HepG2 (cell line): ENCODE results near the gene FUT6. TPM values are rescaled to one million over a fixed set of nuclear protein-coding genes. Genes with fewer than 3 reads are reported as not detected.

Experiments
- ATAC-seq: fragments of 200-7000 bp; cut with Tn5 transposase; 3 replicates; pipeline ENCODE4 v1.9.1; 2020; ENCODE audit warnings: mild to moderate bottlenecking, moderate library complexity
- BruUV-seq: library from RNA; stranded (reverse); fragments of 400-500 nt; replicated peaks from 2 replicates; lab custom pipeline; 2021; lab: Mats Ljungman, UMichigan
- CTCF ChIA-PET: fragments of 300-600 bp; formaldehyde crosslinking; extraction: SDS; loops from one replicate; lab custom pipeline; 2021; ENCODE audit warnings: low total read pairs, inconsistent platforms, low intra/inter-chr PET ratio; lab: Yijun Ruan, JAX
- POLR2A ChIA-PET: fragments of 350-600 bp; sonication (Branson Sonifier 250); formaldehyde crosslinking; loops from one replicate; lab custom pipeline; 2020; ENCODE audit warnings: antibody characterized with exemption, inconsistent platforms; lab: Yijun Ruan, JAX
- DNase-seq: peaks from one replicate; pipeline ENCODE4 v3.0.0-alpha.2; 2015; ENCODE audit warnings: low spot score
- FAIRE-seq: peaks from 3 replicates; lab custom pipeline; 2011; peaks lifted over from hg19 to GRCh38; lab: Jason Lieb, UNC
- H2AFZ ChIP-seq: one replicate; pipeline ENCODE4 v1.6.1; 2011; ENCODE audit warnings: low read length, inconsistent platforms
- H3K27ac ChIP-seq: fragments of 300-600 bp; 3 replicates; pipeline ENCODE4 v1.8.0; 2011; ENCODE audit warnings: mixed run types, mild to moderate bottlenecking, mixed read lengths, low read length, inconsistent platforms; ENCODE audit not compliant: insufficient read depth; ENCODE audit errors: extremely low read length
- H3K27me3 ChIP-seq, 2 experiments: fragments of 200-600 bp in 1 of 2; 2 replicates in 1 of 2; 3 replicates in 1 of 2; pipeline versions ENCODE4 v1.6.0 to v1.8.0; 2011; ENCODE audit warnings: low read length in 2 of 2, mild to moderate bottlenecking in 2 of 2, moderate library complexity in 2 of 2, inconsistent platforms in 1 of 2; ENCODE audit not compliant: insufficient read depth in 2 of 2, control insufficient read depth in 1 of 2
- H3K36me3 ChIP-seq, 2 experiments: fragments of 200-600 bp in 1 of 2; replicated peaks in 1 of 2; 2 replicates in 1 of 2; 3 replicates in 1 of 2; pipeline versions ENCODE4 v1.5.1 to v1.8.0; 2011; ENCODE audit warnings: low read length in 2 of 2, inconsistent platforms in 1 of 2; ENCODE audit not compliant: insufficient read depth in 2 of 2, control insufficient read depth in 1 of 2
- H3K4me1 ChIP-seq: 2 replicates; pipeline ENCODE4 v1.5.1; 2012; ENCODE audit warnings: low read length, inconsistent platforms; ENCODE audit not compliant: insufficient read depth
- H3K4me2 ChIP-seq: 2 replicates; pipeline ENCODE4 v1.6.0; 2011; ENCODE audit warnings: low read depth, low read length, inconsistent platforms
- H3K4me3 ChIP-seq, 3 experiments: fragments of 200-600 bp in 1 of 3; sonication (generic), shearing (Covaris generic) in 1 of 3; replicated peaks in 1 of 3; 2 replicates each; pipeline ENCODE4 v1.5.1; 2011 to 2016; ENCODE audit warnings: low read length in 3 of 3, inconsistent platforms in 2 of 3, low read depth in 2 of 3, mild to moderate bottlenecking in 2 of 3, control low read depth in 1 of 3, mixed read lengths in 1 of 3; ENCODE audit not compliant: insufficient read depth in 1 of 3
- H3K79me2 ChIP-seq: one replicate; pipeline ENCODE4 v1.6.1; 2011; ENCODE audit warnings: low read length, inconsistent platforms; ENCODE audit not compliant: insufficient read depth
- H3K9ac ChIP-seq: 2 replicates; pipeline ENCODE4 v1.6.0; 2011; ENCODE audit warnings: mild to moderate bottlenecking, low read depth, low read length, inconsistent platforms; ENCODE audit not compliant: insufficient read depth
- H3K9me3 ChIP-seq: 2 replicates; pipeline ENCODE4 v1.5.1; 2012; ENCODE audit warnings: mild to moderate bottlenecking, low read length
- H4K20me1 ChIP-seq: 2 replicates; pipeline ENCODE4 v1.6.0; 2011; ENCODE audit warnings: inconsistent platforms, mild to moderate bottlenecking, low read length, moderate library complexity; ENCODE audit not compliant: insufficient read depth
- CHD4 ChIP-seq: fragments of 200-600 bp; sonication (generic); IDR thresholded peaks from 2 replicates; pipeline ENCODE4 v1.7.0; 2017; ENCODE audit warnings: mild to moderate bottlenecking, low read length, borderline replicate concordance
- DNMT1 ChIP-seq: sonication (generic); formaldehyde crosslinking; IDR thresholded peaks from 2 replicates; pipeline ENCODE4 v1.5.1; 2020; ENCODE audit warnings: mild to moderate bottlenecking, missing genetic modification reagents
- MTF1 ChIP-seq: sonication (generic); formaldehyde crosslinking; IDR thresholded peaks from 2 replicates; pipeline ENCODE4 v1.5.0; 2020; ENCODE audit warnings: missing genetic modification reagents
- NAIF1 ChIP-seq: sonication (generic); formaldehyde crosslinking; IDR thresholded peaks from 2 replicates; pipeline ENCODE4 v1.5.0; 2020; ENCODE audit warnings: mild to moderate bottlenecking, missing genetic modification reagents, borderline replicate concordance
- POLR2G ChIP-seq: fragments of 200-400 bp; formaldehyde crosslinking; IDR thresholded peaks from 2 replicates; pipeline ENCODE4 v1.6.1; 2018; ENCODE audit warnings: mild to moderate bottlenecking, low read depth, low read length, moderate library complexity
- RFX5 ChIP-seq: IDR thresholded peaks from 2 replicates; pipeline ENCODE4 v1.6.1; 2011; ENCODE audit warnings: low read depth, low read length, improper control_type of control experiment
- ZBTB25 ChIP-seq: IDR thresholded peaks from 2 replicates; pipeline ENCODE4 v1.6.1; 2018; ENCODE audit warnings: missing genetic modification reagents
- ZNF263 ChIP-seq: sonication (generic); formaldehyde crosslinking; IDR thresholded peaks from 2 replicates; pipeline ENCODE4 v1.4.0; 2020; ENCODE audit warnings: missing genetic modification reagents
- ZNF382 ChIP-seq: sonication (generic); formaldehyde crosslinking; IDR thresholded peaks from 2 replicates; pipeline ENCODE4 v1.5.0; 2020; ENCODE audit warnings: missing genetic modification reagents, mild to moderate bottlenecking, borderline replicate concordance
- ZNF547 ChIP-seq: sonication (generic); formaldehyde crosslinking; IDR thresholded peaks from 2 replicates; pipeline ENCODE4 v1.5.1; 2020; ENCODE audit warnings: mild to moderate bottlenecking, missing genetic modification reagents
- ZNF790 ChIP-seq: sonication (generic); formaldehyde crosslinking; IDR thresholded peaks from 2 replicates; pipeline ENCODE4 v1.8.0; 2022; ENCODE audit warnings: missing genetic modification reagents, mild to moderate bottlenecking, borderline replicate concordance
- WGBS: methylation state at CpG from one replicate; pipeline ENCODE4 v1.1.6; 2017; ENCODE audit warnings: low lambda C conversion rate; 5-methylcytosine and 5-hydroxymethylcytosine counted together
- in situ Hi-C: cut with HindIII; loops from 2 replicates; pipeline ENCODE4 v1.10.0; 2017; ENCODE audit warnings: low pct_unique_long_range_greater_than_20kb; ENCODE audit not compliant: extremely low pct_ligation_motif_present
- intact Hi-C: fragments of 100-400 bp; cut with micrococcal nuclease; formaldehyde crosslinking; loops from one replicate; pipeline ENCODE4 v1.10.0; 2022; ENCODE audit not compliant: unreplicated experiment
- polyA plus RNA-seq, 8 experiments: library from polyadenylated mRNA; depleted of rRNA in 3 of 8; stranded (reverse) in 7 of 8; unstranded in 1 of 8; fragments of >200 nt; fragmentation: Illumina TruSeq in 4 of 8; extraction: Trizol in 4 of 8; gene quantifications; 2 replicates each; pipeline versions ENCODE4 v1.2.1 to v1.2.3, GENCODE V29; 2011 to 2016; ENCODE audit warnings: low read depth in 4 of 8, missing spikeins in 1 of 8, mixed read lengths in 1 of 8; ENCODE audit not compliant: insufficient read depth in 1 of 8
- total RNA-seq, 5 experiments: library from RNA; depleted of rRNA; stranded (reverse); fragments of >200 nt; fragmentation: Illumina TruSeq; extraction: Trizol; gene quantifications; 2 replicates each; pipeline ENCODE4 v1.2.3, GENCODE V29; 2016; ENCODE audit warnings: low read depth in 1 of 5
- TF ChIP-seq, protein P1 (sequence below): sonication (generic); formaldehyde crosslinking; IDR thresholded peaks from 2 replicates; pipeline ENCODE4 v1.4.0; 2020; ENCODE audit warnings: mild to moderate bottlenecking, missing genetic modification reagents
- TF ChIP-seq, protein P2 (sequence below): sonication (generic); formaldehyde crosslinking; IDR thresholded peaks from 2 replicates; pipeline ENCODE4 v1.8.0; 2022; ENCODE audit warnings: missing genetic modification reagents, mild to moderate bottlenecking, moderate library complexity, borderline replicate concordance

Gene FUT6
- total and polyA plus RNA-seq, 2 of the 13 experiments (the other 11 are each of a cell fraction or from before 2014, with no cell fraction given): 8.2 to 27.7 TPM

- TF ChIP-seq ZBTB25 (CRISPR knock-in tag) (no peak), ZNF263 (no peak), MTF1 (CRISPR knock-in tag) (no peak), DNMT1 (CRISPR knock-in tag) (no peak), ZNF790 (CRISPR knock-in tag) (no peak)
Measured at GRCh38 chr19:5808120-5808816, 31.2 kb downstream of the FUT6 start (continued).

- Histone ChIP-seq H3K27me3 (no peaks in the 10 kb centered on the region), H3K4me2 (no peak overlapping the region), H3K36me3 (no peaks in the 10 kb centered on the region), H3K79me2 (no peaks in the 10 kb centered on the region), H4K20me1 (no peaks in the 10 kb centered on the region), H3K4me1 (peaks cover 43% of the 10 kb centered on the region), H3K27ac (no peak overlapping the region), H3K9me3 (no peaks in the 10 kb centered on the region), H2AFZ (no peak overlapping the region), H3K4me3 (no peak overlapping the region), H3K9ac (no peak overlapping the region)
- ATAC-seq (no peak), FAIRE-seq (no peak), DNase-seq (no peak)
- POLR2A ChIA-PET: interaction anchor here (0.9 to 1.1 kb wide), 2 partner anchors 21 to 98 kb away, joined by 4 read pairs; partner anchors contain the start of gene VMAC
- no peak for TF ChIP-seq RFX5
- TF ChIP-seq POLR2G: no peak
- TF ChIP-seq, protein P1, sequence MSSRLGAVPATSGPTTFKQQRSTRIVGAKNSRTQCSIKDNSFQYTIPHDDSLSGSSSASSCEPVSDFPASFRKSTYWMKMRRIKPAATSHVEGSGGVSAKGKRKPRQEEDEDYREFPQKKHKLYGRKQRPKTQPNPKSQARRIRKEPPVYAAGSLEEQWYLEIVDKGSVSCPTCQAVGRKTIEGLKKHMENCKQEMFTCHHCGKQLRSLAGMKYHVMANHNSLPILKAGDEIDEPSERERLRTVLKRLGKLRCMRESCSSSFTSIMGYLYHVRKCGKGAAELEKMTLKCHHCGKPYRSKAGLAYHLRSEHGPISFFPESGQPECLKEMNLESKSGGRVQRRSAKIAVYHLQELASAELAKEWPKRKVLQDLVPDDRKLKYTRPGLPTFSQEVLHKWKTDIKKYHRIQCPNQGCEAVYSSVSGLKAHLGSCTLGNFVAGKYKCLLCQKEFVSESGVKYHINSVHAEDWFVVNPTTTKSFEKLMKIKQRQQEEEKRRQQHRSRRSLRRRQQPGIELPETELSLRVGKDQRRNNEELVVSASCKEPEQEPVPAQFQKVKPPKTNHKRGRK (CRISPR knock-in tag): no peak
- TF ChIP-seq ZNF382 (CRISPR knock-in tag): no peak
- no peak for TF ChIP-seq CHD4
- TF ChIP-seq, protein P2, sequence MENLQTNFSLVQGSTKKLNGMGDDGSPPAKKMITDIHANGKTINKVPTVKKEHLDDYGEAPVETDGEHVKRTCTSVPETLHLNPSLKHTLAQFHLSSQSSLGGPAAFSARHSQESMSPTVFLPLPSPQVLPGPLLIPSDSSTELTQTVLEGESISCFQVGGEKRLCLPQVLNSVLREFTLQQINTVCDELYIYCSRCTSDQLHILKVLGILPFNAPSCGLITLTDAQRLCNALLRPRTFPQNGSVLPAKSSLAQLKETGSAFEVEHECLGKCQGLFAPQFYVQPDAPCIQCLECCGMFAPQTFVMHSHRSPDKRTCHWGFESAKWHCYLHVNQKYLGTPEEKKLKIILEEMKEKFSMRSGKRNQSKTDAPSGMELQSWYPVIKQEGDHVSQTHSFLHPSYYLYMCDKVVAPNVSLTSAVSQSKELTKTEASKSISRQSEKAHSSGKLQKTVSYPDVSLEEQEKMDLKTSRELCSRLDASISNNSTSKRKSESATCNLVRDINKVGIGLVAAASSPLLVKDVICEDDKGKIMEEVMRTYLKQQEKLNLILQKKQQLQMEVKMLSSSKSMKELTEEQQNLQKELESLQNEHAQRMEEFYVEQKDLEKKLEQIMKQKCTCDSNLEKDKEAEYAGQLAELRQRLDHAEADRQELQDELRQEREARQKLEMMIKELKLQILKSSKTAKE (CRISPR knock-in tag): no peak
- no peak for TF ChIP-seq NAIF1 (CRISPR knock-in tag)
- no peak for TF ChIP-seq ZNF547 (CRISPR knock-in tag)
- in situ Hi-C loops: loop anchor here (5.0 kb wide), 1 partner anchor 85 kb away; no protein-coding TSS in a partner anchor
- BruUV-seq: no TSS peak
- CTCF ChIA-PET: interaction anchor here (3.9 to 4.6 kb wide), 2 partner anchors 16 to 85 kb away, joined by 30 to 71 read pairs; no protein-coding TSS in a partner anchor
- intact Hi-C loops: loop anchor here (10.0 kb wide), 1 partner anchor 218 kb away; no protein-coding TSS in a partner anchor
- 98% methylated on average over 5 of the region's 5 CpGs for WGBS
Measured at GRCh38 chr19:5806905-5807304, 32.6 kb downstream of the FUT6 start.
